ENCODE results near the gene SDF2. TPM values are rescaled to one million over a fixed set of nuclear protein-coding genes. Genes with fewer than 3 reads are reported as not detected.

The SDF2 gene
- total and polyA plus RNA-seq, 2 of the 4 experiments (the other 2 are of a cell fraction): 76.0 to 81.7 TPM

DNA sequence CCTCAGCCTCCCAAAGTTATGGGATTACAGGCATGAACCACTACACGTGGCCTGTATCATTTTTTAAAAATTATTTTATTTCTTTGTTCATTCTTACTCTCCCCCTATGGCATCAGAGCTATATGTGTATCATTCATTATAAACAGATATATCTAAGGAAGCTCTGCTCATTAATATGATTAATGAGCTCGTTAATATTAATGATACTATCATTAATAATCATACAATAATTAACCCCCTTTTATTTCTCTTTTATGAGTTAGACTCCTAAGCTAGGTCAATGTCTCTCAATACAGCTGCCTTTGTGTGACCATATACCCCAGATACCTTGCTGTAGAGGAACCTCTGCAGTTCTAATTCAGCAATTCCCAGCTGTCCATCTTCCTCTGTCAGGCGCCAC lies 43.2 kb downstream of the SDF2 start:
- Histone ChIP-seq H4K5ac (ENCODE audit: low read depth, low read length) (no peak overlapping the region), H3K9ac (ENCODE audit: low read depth, low read length) (no peak overlapping the region), H3K9me1 (ENCODE audit: insufficient read depth, low read length) (no peaks in the 10 kb centered on the region), H2BK20ac (ENCODE audit: low read depth, low read length) (no peak overlapping the region), H3K27ac (ENCODE audit: insufficient read depth, low read length) (no peak overlapping the region), H4K20me1 (ENCODE audit: insufficient read depth, low read length) (peaks cover 8% of the 10 kb centered on the region; the same call in 1 of the 2 replicates), H3K4ac (ENCODE audit: low read depth, low read length) (no peak overlapping the region), H3K27me3 (ENCODE audit: control insufficient read depth, insufficient read depth, low read length) (no peaks in the 10 kb centered on the region), H3K4me3 (ENCODE audit: insufficient read depth, low read depth, low read length) (no peak overlapping the region), H4K8ac (ENCODE audit: low read depth in 2 of 2, low read length in 2 of 2) (no peak overlapping the region), H4K91ac (ENCODE audit: insufficient read depth, low read depth, low read length) (no peak overlapping the region), H3K56ac (ENCODE audit: extremely low read depth, insufficient read depth, low read length) (no peak overlapping the region), H2AK5ac (ENCODE audit: low read depth, low read length) (no peak overlapping the region), H2AK9ac (replicated peaks; ENCODE audit: low read depth, low read length, poor library complexity) (no peak overlapping the region), H3K79me1 (ENCODE audit: low read depth in 1 of 2, low read length in 2 of 2) (peaks cover 0 to 3% of the 10 kb centered on the region in 2 experiments; a peak in 1 of 4 replicates), H3K18ac (ENCODE audit: low read depth, low read length) (no peak overlapping the region), H3K9me3 (ENCODE audit: control insufficient read depth, insufficient read depth, low read length) (no peaks in the 10 kb centered on the region), H3K4me2 (ENCODE audit: low read depth, low read length) (no peak overlapping the region), H2BK15ac (ENCODE audit: low read depth, low read length) (no peak overlapping the region), H3K4me1 (ENCODE audit: control insufficient read depth, insufficient read depth, low read length) (no peaks in the 10 kb centered on the region), H3K14ac (replicated peaks; ENCODE audit: low read depth, low read length) (no peak overlapping the region), H3K23ac (ENCODE audit: low read depth, low read length) (no peak overlapping the region), H3K36me3 (ENCODE audit: control insufficient read depth, insufficient read depth, low read length) (peaks cover 67% of the 10 kb centered on the region), H2BK5ac (ENCODE audit: low read depth, low read length, poor library complexity, severe bottlenecking) (no peak overlapping the region), H2BK120ac (ENCODE audit: low read depth, low read length) (no peak overlapping the region), H2AFZ (replicated peaks; ENCODE audit: low read length, poor library complexity) (no peak overlapping the region)
- ATAC-seq (ENCODE audit: low read depth): no peak
- WGBS, 2 experiments (ENCODE audit: extremely low coverage in 2 of 2, insufficient read length in 1 of 2): 100% methylated on average over 1 of the region's 3 CpGs; no CpG with 5 or more reads in 1 of the 2 experiments
- DNase-seq: no peak
- intact Hi-C loops (cut with micrococcal nuclease) (no loop called here), dilution Hi-C loops (cut with HindIII; ENCODE audit: low sequenced_read_pairs, unreplicated experiment) (no loop called here), in situ Hi-C loops (cut with MboI; ENCODE audit: low sequenced_read_pairs) (loop anchor here (10.0 kb wide), 1 partner anchor 124 kb away; no protein-coding TSS in a partner anchor)
- CTCF ChIA-PET: no interaction called here
- TF ChIP-seq NFE2L2 (IDR thresholded peaks at IDR 0.05; ENCODE audit: low read depth, low read length): no peak
- TF ChIP-seq USF2 (IDR thresholded peaks at IDR 0.05; ENCODE audit: low read depth, low read length): no peak
- POLR2A ChIA-PET (ENCODE audit: unreplicated experiment): no interaction called here
- BruUV-seq (replicated peaks): no TSS peak
